Calu3 (cell line): ENCODE results near the gene CYTH1. TPM values are rescaled to one million over a fixed set of nuclear protein-coding genes. Genes with fewer than 3 reads are reported as not detected.

Experiments used
- BruUV-seq: library from RNA; stranded (reverse); fragments of 400-500 nt; replicated peaks from 2 replicates; lab custom pipeline; 2021; lab: Mats Ljungman, UMichigan
- CTCF ChIA-PET: fragments of 300-600 bp; sonication (Branson Sonifier 250); formaldehyde crosslinking; loops from one replicate; lab custom pipeline; 2022; ENCODE audit warnings: antibody characterized with exemption; lab: Charles Lee
- DNase-seq: peaks from one replicate; pipeline ENCODE4 v3.0.0; 2022
- H3K27ac Mint-ChIP-seq: one replicate; pipeline ENCODE4 v1.8.0; 2022; ENCODE audit warnings: mixed read lengths; ENCODE audit not compliant: unreplicated experiment
- H3K27me3 Mint-ChIP-seq: one replicate; pipeline ENCODE4 v1.8.0; 2022; ENCODE audit warnings: mixed read lengths; ENCODE audit not compliant: unreplicated experiment
- H3K36me3 Mint-ChIP-seq: one replicate; pipeline ENCODE4 v1.8.0; 2022; ENCODE audit warnings: mild to moderate bottlenecking, moderate library complexity, mixed read lengths; ENCODE audit not compliant: insufficient read depth, unreplicated experiment
- H3K4me1 Mint-ChIP-seq: one replicate; pipeline ENCODE4 v1.8.0; 2022; ENCODE audit warnings: mild to moderate bottlenecking, low read depth, mixed read lengths; ENCODE audit not compliant: unreplicated experiment
- H3K4me3 Mint-ChIP-seq: one replicate; pipeline ENCODE4 v1.8.0; 2022; ENCODE audit warnings: mild to moderate bottlenecking, low read depth, moderate library complexity, mixed read lengths; ENCODE audit not compliant: unreplicated experiment
- H3K9me3 Mint-ChIP-seq: one replicate; pipeline ENCODE4 v1.8.0; 2022; ENCODE audit warnings: low read depth, mixed read lengths; ENCODE audit not compliant: unreplicated experiment
- CTCF ChIP-seq: fragments of 200-600 bp; IDR thresholded peaks from one replicate; pipeline ENCODE4 v1.8.0; 2022; ENCODE audit warnings: antibody characterized with exemption; ENCODE audit not compliant: unreplicated experiment
- intact Hi-C: fragments of 100-400 bp; cut with micrococcal nuclease; formaldehyde crosslinking; loops from one replicate; pipeline ENCODE4 v1.10.0; 2022; ENCODE audit not compliant: unreplicated experiment
- total RNA-seq: library from RNA; stranded (reverse); gene quantifications from 2 replicates; pipeline ENCODE4 v1.2.3, GENCODE V29; 2022

The CYTH1 gene
- total RNA-seq, 1 experiment from 2014 or later, result 40.5 TPM

DNA sequence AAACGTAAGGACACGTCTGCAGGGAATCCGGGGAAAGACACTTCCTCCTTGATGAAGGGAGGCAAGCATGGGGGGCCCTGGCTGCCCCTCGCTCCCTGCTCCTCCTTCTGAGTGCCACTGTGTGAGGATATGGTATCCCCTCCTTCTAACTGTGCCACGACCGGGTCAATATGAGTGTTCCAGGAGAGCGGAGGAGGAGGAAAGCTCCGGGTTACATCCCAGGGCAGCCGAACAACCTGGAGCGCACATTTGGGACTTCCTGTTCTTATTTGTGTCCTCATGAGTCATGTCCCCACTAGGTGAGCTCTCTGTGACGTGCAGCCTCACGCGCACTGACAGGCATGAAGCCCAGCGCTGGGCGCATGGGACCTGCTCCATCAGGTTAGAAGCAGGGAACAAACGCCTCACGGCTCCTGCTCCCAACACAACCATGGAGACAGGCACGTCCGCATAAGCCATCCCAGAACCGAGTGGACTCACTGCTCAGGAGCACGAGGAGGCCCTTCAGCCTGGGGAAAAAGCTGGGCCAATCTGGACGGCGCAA is 112.0 kb downstream of the CYTH1 start:
- H3K27ac Mint-ChIP-seq, result no peak overlapping the region
- BruUV-seq, result no TSS peak
- intact Hi-C loops, result loop anchor here (10.0 kb wide), 1 partner anchor 75 kb away; no protein-coding TSS in a partner anchor
- H3K9me3 Mint-ChIP-seq, result no peaks in the 10 kb centered on the region
- CTCF ChIA-PET, result no interaction called here
- H3K27me3 Mint-ChIP-seq, result no peaks in the 10 kb centered on the region
- no peak overlapping the region for H3K4me3 Mint-ChIP-seq
- H3K4me1 Mint-ChIP-seq, result peaks cover 27% of the 10 kb centered on the region
- DNase-seq, result no peak
- peaks cover 32% of the 10 kb centered on the region for H3K36me3 Mint-ChIP-seq
- TF ChIP-seq CTCF, result no peak

- CTCF ChIA-PET, result no interaction called here
- H3K27ac Mint-ChIP-seq, result no peak overlapping the region
- no TSS peak for BruUV-seq
- no peaks in the 10 kb centered on the region for H3K9me3 Mint-ChIP-seq
- intact Hi-C loops, result loop anchor here (10.0 kb wide), 1 partner anchor 75 kb away; no protein-coding TSS in a partner anchor
- no peak for TF ChIP-seq CTCF
- H3K4me3 Mint-ChIP-seq, result no peak overlapping the region
- H3K4me1 Mint-ChIP-seq, result peaks cover 33% of the 10 kb centered on the region
- no peak for DNase-seq
- peaks cover 34% of the 10 kb centered on the region for H3K36me3 Mint-ChIP-seq
- no peaks in the 10 kb centered on the region for H3K27me3 Mint-ChIP-seq
Measured at GRCh38 chr17:78669256-78669974, 112.7 kb downstream of the CYTH1 start.

GRCh38 chr17:78668847-78669246 is 113.2 kb downstream of the CYTH1 start:
- CTCF ChIA-PET, result no interaction called here
- H3K4me1 Mint-ChIP-seq, result peaks cover 34% of the 10 kb centered on the region
- intact Hi-C loops, result loop anchor here (10.0 kb wide), 1 partner anchor 74 kb away; no protein-coding TSS in a partner anchor
- no peak overlapping the region for H3K27ac Mint-ChIP-seq
- DNase-seq, result no peak
- BruUV-seq, result no TSS peak
- no peak for TF ChIP-seq CTCF
- no peaks in the 10 kb centered on the region for H3K27me3 Mint-ChIP-seq
- no peaks in the 10 kb centered on the region for H3K9me3 Mint-ChIP-seq
- no peak overlapping the region for H3K4me3 Mint-ChIP-seq
- peaks cover 34% of the 10 kb centered on the region for H3K36me3 Mint-ChIP-seq

DNA sequence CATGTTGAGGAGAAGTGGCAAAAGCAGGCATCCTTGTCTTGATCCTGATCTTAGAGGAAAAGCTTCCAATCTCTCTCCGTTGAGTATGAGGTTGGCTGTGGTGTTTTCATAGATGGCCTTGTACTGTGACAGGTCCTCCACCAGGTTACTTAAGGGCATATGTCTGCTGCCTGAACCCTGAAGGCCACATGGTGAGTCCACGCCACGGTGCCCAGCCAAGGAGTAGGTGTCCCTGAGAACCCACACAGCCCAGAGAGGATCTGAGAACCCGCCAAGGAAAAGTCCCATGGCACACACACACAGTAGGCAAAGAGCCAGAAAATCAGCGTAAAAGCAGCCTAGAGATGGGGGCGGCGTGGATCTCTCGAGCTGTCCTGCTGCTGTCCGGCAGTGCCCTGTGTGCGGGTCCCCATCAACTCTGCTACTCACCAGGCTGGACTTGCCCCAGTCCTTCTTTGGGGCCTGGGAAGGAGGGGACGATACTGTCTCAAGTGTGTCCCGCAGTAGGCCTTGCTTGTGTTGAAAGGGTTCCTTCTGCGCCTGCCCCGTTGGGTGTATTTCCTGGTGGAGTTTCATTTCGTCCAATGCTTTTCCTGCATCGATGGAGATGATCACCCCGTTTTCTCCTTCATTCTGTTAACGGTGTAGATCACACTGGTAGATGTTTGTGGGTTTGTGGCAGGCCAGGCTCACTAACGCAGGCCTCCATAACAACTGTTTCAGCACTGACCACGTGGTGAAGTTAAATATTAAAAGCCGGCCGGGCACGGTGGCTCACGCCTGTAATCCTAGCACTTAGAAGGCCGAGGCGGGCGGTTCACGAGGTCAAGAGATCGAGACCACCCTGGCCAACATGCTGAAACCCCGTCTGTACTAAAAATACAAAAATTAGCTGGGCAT is 114.1 kb downstream of the CYTH1 start:
- Mint-ChIP-seq H3K9me3 (no peaks in the 10 kb centered on the region), H3K4me3 (no peak overlapping the region), H3K27ac (no peak overlapping the region), H3K4me1 (peaks cover 34% of the 10 kb centered on the region), H3K27me3 (no peaks in the 10 kb centered on the region), H3K36me3 (peaks cover 29% of the 10 kb centered on the region)
- CTCF ChIA-PET, result interaction anchor here (0.7 kb wide), 1 partner anchor 94 kb away, joined by 4 read pairs; no protein-coding TSS in a partner anchor
- BruUV-seq, result no TSS peak
- intact Hi-C loops, result loop anchor here (10.0 kb wide), 1 partner anchor 73 kb away; no protein-coding TSS in a partner anchor
- DNase-seq, result no peak
- no peak for TF ChIP-seq CTCF
